GM23248 (cell line): Measurements from ENCODE around the gene MSRB3.

ENCODE experiments used
- EZH2 ChIP-seq: fragments of 200-600 bp; sonication (generic); IDR thresholded peaks from 2 replicates; pipeline ENCODE4 v1.6.1; 2018; ENCODE audit warnings: antibody characterized with exemption, mild to moderate bottlenecking; ENCODE audit not compliant: insufficient read depth, poor library complexity, severe bottlenecking
- EZH2phosphoT487 ChIP-seq: fragments of 200-600 bp; sonication (generic); IDR thresholded peaks from 2 replicates; pipeline ENCODE4 v1.6.1; 2018; ENCODE audit warnings: antibody characterized with exemption, moderate library complexity, mild to moderate bottlenecking, low read depth; ENCODE audit not compliant: insufficient read depth

- TF ChIP-seq EZH2 (no peak), EZH2phosphoT487 (no peak)
Observed at GRCh38 chr12:65391711-65392110, 113.2 kb downstream of the MSRB3 start.
